Measurements from ENCODE around the gene MPPED1. TPM values are rescaled to one million over a fixed set of nuclear protein-coding genes. Genes with fewer than 3 reads are reported as not detected.
A peak's percentile ranks its signal among the peaks of the same experiment; 100 is the strongest.

MPPED1 gene
- total RNA-seq, 2 donors from 2014 or later = not detected

DNA sequence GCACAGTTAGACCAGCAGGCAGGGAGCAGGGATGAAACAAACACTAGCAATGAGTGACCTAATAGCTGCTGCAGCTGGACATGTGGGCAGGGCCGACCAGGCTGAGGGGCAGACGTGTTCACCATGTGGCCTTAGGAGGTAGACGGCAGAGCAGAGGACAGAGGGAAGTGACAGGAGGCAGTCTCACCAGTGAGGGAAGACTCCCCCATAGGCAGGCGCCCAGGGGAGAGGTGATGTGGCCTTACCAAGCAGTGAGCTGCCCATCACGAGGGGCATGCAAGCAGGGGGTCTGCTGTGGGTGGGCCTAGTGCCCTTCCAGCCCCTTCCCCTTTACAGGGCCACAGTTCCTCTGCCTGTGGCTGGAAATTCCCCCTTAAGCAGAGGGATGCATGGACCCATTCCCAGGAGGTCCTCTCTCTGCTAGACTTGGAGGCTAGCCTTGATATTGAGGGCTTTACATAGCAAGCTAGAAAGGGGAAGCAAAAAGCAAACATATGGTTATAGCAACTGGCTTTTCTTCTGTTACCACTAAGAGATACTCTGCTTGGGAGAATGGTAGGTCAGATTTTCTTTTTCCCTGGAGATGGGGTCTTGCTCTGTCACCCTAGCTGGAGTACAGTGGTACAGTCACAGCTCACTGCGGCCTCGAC lies 67.6 kb downstream of the MPPED1 start:
- Mint-ChIP-seq H3K4me3 (no peak overlapping the region), H3K27me3 (no peaks in the 10 kb centered on the region), H3K4me1 (ENCODE audit: low read depth in 2 of 2) (peaks cover 0 to 10% of the 10 kb centered on the region in 2 donors), H3K27ac (no peak overlapping the region), H3K36me3 (no peaks in the 10 kb centered on the region), H3K9me3 (no peaks in the 10 kb centered on the region)
- DNase-seq (ENCODE audit: low spot score) = no peak
- ATAC-seq = no peak

DNA sequence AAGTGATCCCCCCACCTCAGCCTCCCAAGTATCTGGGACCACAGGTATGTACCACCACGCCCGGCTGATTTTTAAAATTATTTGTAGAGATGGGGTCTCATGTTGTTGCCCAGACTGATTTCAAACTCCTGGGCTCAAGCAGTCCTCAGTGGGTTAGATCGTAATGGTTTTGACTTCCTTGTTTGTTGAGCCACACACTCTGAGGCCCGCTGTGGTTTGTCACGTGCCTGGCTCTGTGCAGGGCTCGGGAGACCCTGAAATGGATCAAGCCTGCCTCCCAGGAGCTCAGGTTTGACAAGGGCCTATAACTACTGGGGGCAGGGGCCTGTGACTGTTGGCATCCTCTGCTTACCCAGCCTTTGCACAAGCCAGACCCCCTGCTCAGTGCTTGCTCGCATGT lies 68.1 kb downstream of the MPPED1 start:
- Mint-ChIP-seq H3K36me3 (no peaks in the 10 kb centered on the region), H3K27ac (no peak overlapping the region), H3K27me3 (no peaks in the 10 kb centered on the region), H3K4me3 (no peak overlapping the region), H3K4me1 (ENCODE audit: low read depth in 2 of 2) (peaks cover 0 to 10% of the 10 kb centered on the region in 2 donors), H3K9me3 (no peaks in the 10 kb centered on the region)
- DNase-seq (ENCODE audit: low spot score) (no peak), ATAC-seq (no peak)

DNA sequence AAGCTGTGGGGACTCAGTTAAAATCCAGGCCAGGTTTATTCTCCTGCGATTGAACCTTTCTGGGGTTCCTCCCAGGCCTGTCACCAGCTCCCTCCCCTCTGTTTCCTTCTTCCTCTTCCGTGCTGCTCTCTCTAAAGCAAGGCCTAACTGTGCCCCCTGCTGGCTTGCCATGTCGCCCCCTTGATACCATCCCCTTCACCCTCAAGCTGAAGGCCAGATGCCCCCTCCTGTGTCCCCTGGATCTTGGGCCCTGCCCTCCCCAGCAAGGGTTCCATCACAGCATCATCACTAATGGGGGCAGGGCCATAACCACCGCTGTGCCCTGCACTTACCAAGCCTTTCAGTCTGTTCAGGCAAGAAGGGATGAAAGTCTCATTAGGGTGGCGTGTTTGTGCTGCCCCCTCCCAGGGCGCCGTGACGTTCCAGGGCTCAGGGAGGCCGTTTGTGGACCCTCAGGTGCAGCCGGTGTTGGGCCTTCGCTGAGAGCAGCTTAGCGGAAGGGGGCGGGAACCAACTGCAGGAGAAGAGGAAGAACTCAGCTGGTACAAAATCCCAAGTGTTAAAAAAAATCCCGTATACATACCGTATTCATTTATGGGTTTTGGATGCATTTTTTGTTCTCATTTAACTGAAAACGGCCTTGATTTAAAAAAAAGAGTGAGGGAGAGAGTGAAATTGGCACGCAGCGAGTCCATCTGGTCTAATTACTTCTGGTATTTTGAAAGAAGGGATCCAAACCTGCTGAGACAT lies 69.9 kb downstream of the MPPED1 start:
- H3K4me1 Mint-ChIP-seq (ENCODE audit: low read depth in 2 of 2) = peaks cover 0 to 10% of the 10 kb centered on the region in 2 donors
- H3K4me3 Mint-ChIP-seq = peak overlapping the region; percentile 71
- no peaks in the 10 kb centered on the region for H3K36me3 Mint-ChIP-seq
- H3K27ac Mint-ChIP-seq = peak overlapping the region; percentile 15 to 44
- ATAC-seq (peak in 1 of 2 donors; percentile 21), DNase-seq (ENCODE audit: low spot score) (no peak)
- H3K9me3 Mint-ChIP-seq = no peaks in the 10 kb centered on the region
- no peaks in the 10 kb centered on the region for H3K27me3 Mint-ChIP-seq

DNA sequence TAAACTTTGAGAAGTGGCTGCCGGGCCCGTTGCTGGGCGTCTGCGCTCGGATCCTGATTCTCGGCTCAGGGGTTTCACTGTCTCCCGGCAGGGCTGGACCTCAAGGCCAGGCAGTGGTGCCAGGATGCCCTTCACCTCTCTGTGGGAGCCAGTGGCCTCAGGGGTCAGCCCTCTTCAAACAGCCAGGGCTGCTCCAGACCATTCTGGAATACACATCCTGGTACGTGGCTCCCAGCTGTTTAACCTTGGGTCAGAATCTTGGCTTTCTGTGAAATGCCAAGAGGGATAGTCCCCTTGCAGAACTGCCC lies 70.5 kb downstream of the MPPED1 start:
- no peaks in the 10 kb centered on the region for H3K36me3 Mint-ChIP-seq
- no peaks in the 10 kb centered on the region for H3K9me3 Mint-ChIP-seq
- H3K4me3 Mint-ChIP-seq = no peak overlapping the region
- DNase-seq (ENCODE audit: low spot score) (no peak), ATAC-seq (no peak)
- H3K4me1 Mint-ChIP-seq (ENCODE audit: low read depth in 2 of 2) = peaks cover 0 to 10% of the 10 kb centered on the region in 2 donors
- no peak overlapping the region for H3K27ac Mint-ChIP-seq
- no peaks in the 10 kb centered on the region for H3K27me3 Mint-ChIP-seq

DNA sequence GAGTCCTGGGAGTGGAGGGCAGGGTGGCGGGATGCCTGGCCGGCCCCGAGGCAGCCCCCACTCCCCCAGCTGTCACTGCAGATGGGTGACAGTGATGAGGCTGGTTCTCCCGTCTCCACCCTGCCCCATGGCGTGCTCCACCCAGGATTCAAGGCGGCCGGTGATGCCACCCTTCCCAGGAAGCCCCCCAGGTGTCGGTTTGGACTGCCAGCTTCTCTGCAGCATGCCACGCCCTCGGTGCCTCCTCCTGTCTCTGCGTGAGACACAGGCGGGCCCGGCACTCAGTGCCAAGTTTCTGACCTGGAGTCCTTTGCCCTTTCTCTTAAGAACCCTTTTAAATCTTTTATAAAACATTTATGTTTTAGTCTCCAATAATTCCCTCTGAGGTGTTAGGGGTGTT lies 71.5 kb downstream of the MPPED1 start:
- peaks cover 0 to 10% of the 10 kb centered on the region in 2 donors for H3K4me1 Mint-ChIP-seq (ENCODE audit: low read depth in 2 of 2)
- no peak overlapping the region for H3K27ac Mint-ChIP-seq
- no peaks in the 10 kb centered on the region for H3K27me3 Mint-ChIP-seq
- H3K9me3 Mint-ChIP-seq = no peaks in the 10 kb centered on the region
- DNase-seq (ENCODE audit: low spot score) (no peak), ATAC-seq (no peak)
- no peaks in the 10 kb centered on the region for H3K36me3 Mint-ChIP-seq
- H3K4me3 Mint-ChIP-seq = no peak overlapping the region

DNA sequence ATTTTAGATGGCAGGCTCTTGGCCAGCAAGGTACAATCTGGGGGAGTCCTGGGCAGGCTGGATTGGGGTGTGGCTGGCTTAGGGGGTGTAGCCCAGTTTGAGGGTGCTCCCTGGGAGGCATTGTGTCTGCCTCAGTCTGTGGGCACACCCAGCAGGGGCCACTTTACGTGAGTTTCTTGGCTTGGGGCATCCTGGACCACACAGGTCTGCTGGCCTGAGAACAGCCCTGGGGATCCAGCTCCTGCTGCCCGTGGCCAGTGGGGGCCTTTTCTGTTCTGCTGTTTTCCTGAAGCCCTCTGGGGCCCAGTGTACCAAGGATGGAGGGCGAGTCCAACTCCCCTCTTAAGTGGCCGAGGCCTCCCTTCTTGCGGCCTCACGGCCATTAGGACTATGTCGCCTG lies 71.9 kb downstream of the MPPED1 start:
- Mint-ChIP-seq H3K27ac (no peak overlapping the region), H3K4me3 (no peak overlapping the region), H3K36me3 (no peaks in the 10 kb centered on the region), H3K4me1 (ENCODE audit: low read depth in 2 of 2) (peaks cover 0 to 10% of the 10 kb centered on the region in 2 donors), H3K27me3 (no peaks in the 10 kb centered on the region), H3K9me3 (no peaks in the 10 kb centered on the region)
- DNase-seq (ENCODE audit: low spot score) = no peak
- no peak for ATAC-seq

- Mint-ChIP-seq H3K27me3 (no peaks in the 10 kb centered on the region), H3K27ac (no peak overlapping the region), H3K36me3 (no peaks in the 10 kb centered on the region), H3K4me3 (no peak overlapping the region), H3K9me3 (no peaks in the 10 kb centered on the region), H3K4me1 (ENCODE audit: low read depth in 2 of 2) (peaks cover 0 to 10% of the 10 kb centered on the region in 2 donors)
- no peak for ATAC-seq
- DNase-seq (ENCODE audit: low spot score) = no peak
These were observed 72.4 kb downstream of the MPPED1 start for GRCh38 chr22:43484227-43484626.

DNA sequence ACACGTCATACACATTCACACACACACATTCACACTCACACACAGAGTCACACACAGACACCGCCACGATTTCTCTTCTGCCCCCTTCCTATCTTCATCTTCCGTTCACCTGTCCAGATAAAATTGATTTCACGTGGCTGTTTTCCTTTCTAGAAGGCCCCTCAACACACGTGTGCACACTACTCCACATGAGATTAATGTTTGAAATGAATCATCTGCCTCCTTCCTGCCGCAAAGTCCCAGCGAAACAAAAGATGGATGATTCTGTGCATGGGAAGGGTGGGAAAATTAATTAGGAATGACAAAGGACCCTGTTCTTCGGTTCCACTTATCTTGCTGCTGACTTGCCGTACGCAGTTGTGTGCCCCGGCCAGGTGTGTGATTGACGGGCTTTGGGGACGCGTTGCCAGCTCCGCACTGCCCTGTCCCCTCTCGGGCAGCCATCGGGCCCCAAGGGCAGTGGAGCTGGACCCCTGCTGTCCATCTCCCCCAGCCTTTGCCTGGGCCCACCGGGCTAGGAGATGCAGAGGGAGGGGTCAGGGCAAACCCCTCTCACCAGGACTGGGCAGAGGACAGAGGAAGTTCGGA lies 73.8 kb downstream of the MPPED1 start:
- Mint-ChIP-seq H3K4me3 (no peak overlapping the region), H3K9me3 (no peaks in the 10 kb centered on the region), H3K36me3 (no peaks in the 10 kb centered on the region), H3K27ac (no peak overlapping the region), H3K4me1 (ENCODE audit: low read depth in 2 of 2) (peaks cover 0 to 7% of the 10 kb centered on the region in 2 donors), H3K27me3 (no peaks in the 10 kb centered on the region)
- ATAC-seq (no peak), DNase-seq (ENCODE audit: low spot score) (no peak)

DNA sequence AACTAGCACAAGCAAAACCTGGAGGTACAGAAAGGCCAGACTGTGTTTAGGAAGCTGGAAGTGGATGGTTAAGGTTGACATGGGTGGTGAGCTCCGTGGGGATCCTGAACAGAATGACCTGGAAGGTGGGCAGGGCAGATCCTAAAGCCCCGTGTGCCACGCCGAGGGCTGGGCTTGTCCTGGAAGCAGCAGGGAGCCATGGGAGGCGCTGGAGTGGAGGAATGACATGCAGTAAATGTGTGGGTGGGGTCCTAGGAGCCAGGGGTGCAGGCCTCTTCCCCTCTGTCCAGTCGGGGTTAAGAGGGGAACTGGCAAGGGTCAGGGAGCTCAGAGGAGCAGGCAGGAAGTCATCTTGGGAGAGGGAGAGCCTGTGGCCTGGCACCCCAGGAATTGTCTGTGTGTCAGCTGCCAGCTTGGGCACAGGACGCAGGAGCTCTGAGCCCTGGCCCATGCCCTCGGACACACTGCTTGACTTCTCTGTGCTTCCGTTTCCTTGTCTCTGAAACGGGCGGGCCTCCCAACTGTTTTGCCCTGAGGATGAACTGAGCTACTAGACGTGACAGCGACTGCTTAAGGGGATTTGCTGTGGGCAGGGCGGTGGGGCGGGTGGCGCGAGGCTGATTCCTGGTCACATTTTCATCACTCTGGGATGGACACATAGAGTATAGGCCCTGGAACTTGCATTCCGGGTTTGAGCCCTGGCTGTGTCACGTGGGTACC lies 75.7 kb downstream of the MPPED1 start:
- peaks cover 4% of the 10 kb centered on the region for H3K9me3 Mint-ChIP-seq
- H3K27me3 Mint-ChIP-seq = no peaks in the 10 kb centered on the region
- DNase-seq (ENCODE audit: low spot score) = no peak
- no peaks in the 10 kb centered on the region for H3K36me3 Mint-ChIP-seq
- H3K4me1 Mint-ChIP-seq (ENCODE audit: low read depth in 2 of 2) = peaks cover 3 to 5% of the 10 kb centered on the region in 2 donors
- no peak overlapping the region for H3K4me3 Mint-ChIP-seq
- H3K27ac Mint-ChIP-seq = no peak overlapping the region
- no peak for ATAC-seq

GRCh38 chr22:43488031-43488866 lies 76.4 kb downstream of the MPPED1 start:
- H3K4me1 Mint-ChIP-seq (ENCODE audit: low read depth in 2 of 2) = peaks cover 3 to 5% of the 10 kb centered on the region in 2 donors
- no peak overlapping the region for H3K27ac Mint-ChIP-seq
- DNase-seq (ENCODE audit: low spot score) = no peak
- H3K36me3 Mint-ChIP-seq = no peaks in the 10 kb centered on the region
- H3K9me3 Mint-ChIP-seq = peaks cover 4% of the 10 kb centered on the region
- ATAC-seq = peak in 1 of 2 donors; percentile 28
- no peaks in the 10 kb centered on the region for H3K27me3 Mint-ChIP-seq
- H3K4me3 Mint-ChIP-seq = no peak overlapping the region

DNA sequence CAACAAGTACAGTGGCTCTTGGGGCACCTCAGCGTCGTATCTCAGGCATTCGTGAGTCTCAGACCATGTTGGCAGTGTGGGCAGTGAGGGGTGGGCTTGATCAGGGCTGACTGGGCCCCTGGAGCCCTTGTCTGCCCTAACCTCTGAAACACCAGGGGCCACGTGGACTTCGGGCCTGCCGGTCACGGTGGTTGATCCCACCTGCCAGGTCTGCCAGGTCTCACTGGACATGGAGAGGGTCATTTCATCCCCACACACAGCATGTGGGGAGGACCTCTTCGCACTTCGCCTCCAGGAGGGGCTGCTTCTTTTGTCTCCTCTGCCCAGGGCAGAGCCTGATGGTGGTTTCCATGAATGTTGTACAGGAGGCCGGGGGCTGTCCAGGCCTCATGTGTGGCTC lies 77.1 kb downstream of the MPPED1 start:
- H3K27me3 Mint-ChIP-seq = no peaks in the 10 kb centered on the region
- no peak overlapping the region for H3K4me3 Mint-ChIP-seq
- DNase-seq (ENCODE audit: low spot score) = no peak
- no peak for ATAC-seq
- H3K4me1 Mint-ChIP-seq (ENCODE audit: low read depth in 2 of 2) = peaks cover 3 to 5% of the 10 kb centered on the region in 2 donors
- no peaks in the 10 kb centered on the region for H3K36me3 Mint-ChIP-seq
- no peak overlapping the region for H3K27ac Mint-ChIP-seq
- peaks cover 4% of the 10 kb centered on the region for H3K9me3 Mint-ChIP-seq

- ATAC-seq (no peak), DNase-seq (ENCODE audit: low spot score) (peak; percentile 42)
- Mint-ChIP-seq H3K4me1 (ENCODE audit: low read depth in 2 of 2) (peaks cover 3 to 5% of the 10 kb centered on the region in 2 donors), H3K4me3 (no peak overlapping the region), H3K27me3 (no peaks in the 10 kb centered on the region), H3K27ac (no peak overlapping the region), H3K9me3 (peaks cover 4% of the 10 kb centered on the region), H3K36me3 (no peaks in the 10 kb centered on the region)
These were observed 78.5 kb downstream of the MPPED1 start for GRCh38 chr22:43490311-43490710.

DNA sequence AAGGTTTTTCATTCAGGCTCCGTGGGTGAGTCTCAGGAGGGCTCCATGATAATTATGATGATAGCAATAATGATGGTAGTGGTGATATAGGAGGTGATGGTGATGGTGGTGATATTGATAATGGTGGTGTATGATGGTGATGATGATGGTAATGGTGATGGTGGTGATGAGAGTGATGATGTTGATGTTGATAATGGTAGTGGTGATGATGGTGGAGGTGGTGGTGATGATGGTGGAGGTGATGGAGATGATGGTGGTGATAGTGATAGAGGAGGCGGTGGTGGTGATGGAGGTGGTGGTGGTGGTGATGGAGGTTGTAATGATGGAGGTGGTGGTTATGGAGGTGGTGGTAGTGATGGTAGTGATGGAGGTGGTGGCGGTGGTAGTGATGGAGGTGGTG lies 79.4 kb downstream of the MPPED1 start:
- peaks cover 4% of the 10 kb centered on the region for H3K9me3 Mint-ChIP-seq
- no peak overlapping the region for H3K4me3 Mint-ChIP-seq
- peaks cover 3 to 5% of the 10 kb centered on the region in 2 donors for H3K4me1 Mint-ChIP-seq (ENCODE audit: low read depth in 2 of 2)
- no peaks in the 10 kb centered on the region for H3K27me3 Mint-ChIP-seq
- H3K36me3 Mint-ChIP-seq = no peaks in the 10 kb centered on the region
- ATAC-seq (no peak), DNase-seq (ENCODE audit: low spot score) (no peak)
- H3K27ac Mint-ChIP-seq = no peak overlapping the region

All from natural killer cell treated with Interleukin-12 subunit alpha and Interleukin-12 subunit beta and Interleukin-15 and Interleukin-18, amount 100 ng/mL, for 72 hours (primary cell).